Heart right ventricle (tissue), 16 donors: ENCODE measurements around the gene AS3MT. TPM values are rescaled to one million over a fixed set of nuclear protein-coding genes. Genes with fewer than 3 reads are reported as not detected.
"Not testable (repeated sequence)": the region's sequence is repeated elsewhere in the genome, so short reads cannot be mapped to it uniquely, and the experiment has no call there.

Source experiments
- ATAC-seq, 8 donors: fragments of 200-7000 bp; cut with Tn5 transposase; one replicate each; pipeline ENCODE4 v1.9.1; 2020; ENCODE audit warnings: mild to moderate bottlenecking in 8 of 8, moderate library complexity in 8 of 8, moderate number of reproducible peaks in 1 of 8
- DNase-seq, 2 donors: peaks; one replicate each; pipeline ENCODE4 v3.0.0-alpha.2; 2020
- H3K27ac ChIP-seq, 10 donors: fragments of 200-600 bp; sonication (generic) in 2 of 10; one replicate each; pipeline versions ENCODE4 v1.5.0 to v1.8.0; 2020 to 2022; ENCODE audit warnings: mild to moderate bottlenecking in 3 of 10
- H3K27me3 ChIP-seq, 7 donors: fragments of 200-600 bp; one replicate each; pipeline ENCODE4 v1.8.0; 2021 to 2022; ENCODE audit warnings: mild to moderate bottlenecking in 2 of 7
- H3K36me3 ChIP-seq, 9 donors: fragments of 200-600 bp; sonication (generic) in 1 of 9; one replicate each; pipeline versions ENCODE4 v1.5.0 to v1.8.0; 2020 to 2022; ENCODE audit warnings: mild to moderate bottlenecking in 2 of 9
- H3K4me1 ChIP-seq, 9 donors: fragments of 200-600 bp; sonication (generic) in 1 of 9; one replicate each; pipeline versions ENCODE4 v1.5.0 to v1.8.0; 2020 to 2022; ENCODE audit warnings: mild to moderate bottlenecking in 4 of 9
- H3K4me3 ChIP-seq, 10 donors: fragments of 200-600 bp; sonication (generic) in 2 of 10; one replicate each; pipeline versions ENCODE4 v1.5.0 to v1.8.0; 2020 to 2022; ENCODE audit warnings: mild to moderate bottlenecking in 7 of 10, moderate library complexity in 2 of 10
- H3K9me3 ChIP-seq, 11 donors: fragments of 200-600 bp in 10 of 11; sonication (generic) in 2 of 11; one replicate each; pipeline versions ENCODE4 v1.5.0 to v1.8.0; 2013 to 2022; ENCODE audit warnings: mild to moderate bottlenecking in 2 of 11, control low read depth in 1 of 11, moderate library complexity in 1 of 11
- CTCF ChIP-seq, 9 donors: fragments of 200-600 bp; sonication (generic) in 2 of 9; IDR thresholded peaks; one replicate each; pipeline versions ENCODE4 v1.5.0 to v1.8.0; 2021 to 2022; ENCODE audit warnings: antibody characterized with exemption in 9 of 9, mild to moderate bottlenecking in 5 of 9, moderate library complexity in 1 of 9
- WGBS, 2 donors: extraction: QIAGEN DNeasy Blood & Tissue Kit; methylation state at CpG; one replicate each; pipeline ENCODE4 v1.1.7; 2013; ENCODE audit warnings: inconsistent platforms in 1 of 2; 5-methylcytosine and 5-hydroxymethylcytosine counted together
- intact Hi-C, 10 donors: fragments of 100-400 bp; cut with DNase I; formaldehyde crosslinking; loops; one replicate each; pipeline versions ENCODE4 v1.11.1 to v1.14.2; 2022
- long read RNA-seq, 3 donors: library from polyadenylated mRNA; unstranded; transcript quantifications; one replicate each; pipeline ENCODE4 v2.0.0, GENCODE V29; 2020 to 2021
- polyA plus RNA-seq, 2 donors: library from polyadenylated mRNA; stranded (reverse); fragments of 200-250 nt; gene quantifications; one replicate each; pipeline ENCODE4 v1.2.3, GENCODE V29; 2013
- total RNA-seq, 10 donors: library from RNA; stranded (reverse); fragmentation: NEBNext Ultra II Directional in 3 of 10; extraction: Animal tissue kit (Norgen Biotek cat#: 25700) in 3 of 10; gene quantifications; one replicate each; pipeline versions ENCODE4 v1.2.1 to v1.2.4, GENCODE V29; 2021 to 2023
- donor health status: Arrhythmogenic right ventricular cardiomyopathy.
- donor health status: ischemic (EF 13 %, LVEDD 7.1; RV severe dilation, severe dysfunction).
- donor health status: healthy with polysubstance abuse.
- donor health status: DM: no; HTN: yes; CAD: no.
- donor health status: DM: no; HTN: no; CAD: no.
- donor health status: ischemic (EF 25% LVEDD 6.9; RV normal size, moderate dysfunction).
- donor health status: ischemic (EF 25% LVEDD 5.7; RV mildly dilated, moderate dysfunction).
- donor health status: healthy.
- donor health status: DM: yes; HTN: yes; CAD: no.
- donor health status: Ischemic cardiomyopathy.
- donor health status: ischemic (EF 35%, LVEDD 5.7; RV mildly dilated, moderate dysfunction).
- donor health status: nonischemic (EF 11% LVEDD 7.7; RV severe dilation, severe dysfunction).
- donor health status: DM: yes; HTN: yes; CAD: no.
- donor health status: PGD.
- donor health status: ischemic (EF 29% LVEDD 5.4; RV normal size, mild dysfunction).
- donor health status: nonischemic (EF 23%, LVEDD 6.1; RV moderate dilation, normal function).

AS3MT gene
- 10 to 100 TPM; 10.0 to 29.3 (median 15.4) TPM for total RNA-seq
- 10 to 100 TPM in 1 of 2 donors, 1 to 10 TPM in 1; 6.6 to 59.4 TPM for polyA plus RNA-seq
- long read RNA-seq, donor 1, partial matches to known transcripts: 0 of 3 reads
- long read RNA-seq, donor 1, other reads (novel, unspliced or antisense): 2 of 3 reads
- long read RNA-seq, donor 2, partial matches to known transcripts: 0 of 3 reads
- long read RNA-seq, donor 2, other reads (novel, unspliced or antisense): 2 of 3 reads
- long read RNA-seq, donor 3, partial matches to known transcripts: 1 of 6 reads
- long read RNA-seq, donor 3, other reads (novel, unspliced or antisense): 3 of 6 reads

GRCh38 chr10:102869258-102870198 is at the start of gene AS3MT:
Gene AS3MT (plus strand): TSS chr10:102869470. CDS start chr10:102869593, 123 bp downstream.
- ATAC-seq: peak; percentile 74 to 94 (median 88)
- no peaks in the 10 kb centered on the region for H3K9me3 ChIP-seq
- DNase-seq: peak; percentile 15 to 45
- WGBS, 2 donors: 2 to 3% methylated on average over 55 to 63 of the region's 63 CpGs
- H3K27me3 ChIP-seq: peaks cover 0 to 23% (median 0%) of the 10 kb centered on the region in 7 donors
- H3K4me1 ChIP-seq: peaks cover 0 to 18% (median 9%) of the 10 kb centered on the region in 9 donors
- H3K27ac ChIP-seq: peak within 1 kb of the TSS in 9 of 10 donors; percentile 4 to 68 (median 59)
- intact Hi-C loops: no loop called here
- H3K4me3 ChIP-seq: peak within 1 kb of the TSS; percentile 39 to 70 (median 58)
- H3K36me3 ChIP-seq: peaks cover 0 to 22% (median 0%) of the 10 kb centered on the region in 9 donors
- TF ChIP-seq CTCF (IDR thresholded peaks at IDR 0.05): no peak

- not testable (repeated sequence) for H3K9me3 ChIP-seq, DNase-seq, H3K4me3 ChIP-seq, H3K36me3 ChIP-seq, ATAC-seq, H3K27me3 ChIP-seq
- Histone ChIP-seq H3K27ac (peak overlapping the region in 4 of 10 donors; percentile 6 to 96 (median 46)), H3K4me1 (peaks cover 15 to 50% (median 25%) of the 10 kb centered on the region in 9 donors)
- intact Hi-C loops: loop anchor here in 2 of 10 donors (5.0 to 10.0 kb wide), 2 partner anchors 85 to 88 kb away; no protein-coding TSS in a partner anchor
- 98 to 99% methylated on average over 5 of the region's 5 CpGs for WGBS, 2 donors
Observed at GRCh38 chr10:102820008-102820407, 49.3 kb upstream of the AS3MT start.

- WGBS, 2 donors: 93 to 94% methylated on average over 12 of the region's 12 CpGs
- no peak for TF ChIP-seq CTCF (IDR thresholded peaks at IDR 0.05)
- H3K27ac ChIP-seq: no peak overlapping the region
- H3K4me1 ChIP-seq: peaks cover 0 to 28% (median 5%) of the 10 kb centered on the region in 9 donors
- no peaks in the 10 kb centered on the region for H3K27me3 ChIP-seq
- peaks cover 0 to 2% (median 0%) of the 10 kb centered on the region in 9 donors for H3K36me3 ChIP-seq
- DNase-seq (no peak), ATAC-seq (no peak)
- H3K4me3 ChIP-seq: no peak overlapping the region
- no peaks in the 10 kb centered on the region for H3K9me3 ChIP-seq
- intact Hi-C loops: loop anchor here in 2 of 10 donors (5.0 to 10.0 kb wide), 2 partner anchors 87 to 90 kb away; no protein-coding TSS in a partner anchor
Observed at GRCh38 chr10:102822222-102822621, 47.0 kb upstream of the AS3MT start.

- intact Hi-C loops: loop anchor here in 2 of 10 donors (5.0 to 10.0 kb wide), 2 partner anchors 90 to 92 kb away; no protein-coding TSS in a partner anchor
- no peaks in the 10 kb centered on the region for H3K9me3 ChIP-seq
- TF ChIP-seq CTCF (IDR thresholded peaks at IDR 0.05): no peak
- H3K4me1 ChIP-seq: peaks cover 0 to 3% (median 0%) of the 10 kb centered on the region in 9 donors
- H3K27ac ChIP-seq: no peak overlapping the region
- H3K36me3 ChIP-seq: peaks cover 0 to 2% (median 0%) of the 10 kb centered on the region in 9 donors
- no peak overlapping the region for H3K4me3 ChIP-seq
- 92 to 94% methylated on average over 4 of the region's 4 CpGs for WGBS, 2 donors
- no peak for ATAC-seq
- DNase-seq: no peak
- H3K27me3 ChIP-seq: no peaks in the 10 kb centered on the region
Observed at GRCh38 chr10:102824664-102825063, 44.6 kb upstream of the AS3MT start.
